Calu3 (cell line): ENCODE measurements around the gene THBS2. TPM values are rescaled to one million over a fixed set of nuclear protein-coding genes. Genes with fewer than 3 reads are reported as not detected.

Experiments used
- BruUV-seq: library from RNA; stranded (reverse); fragments of 400-500 nt; replicated peaks from 2 replicates; lab custom pipeline; 2021; lab: Mats Ljungman, UMichigan
- CTCF ChIA-PET: fragments of 300-600 bp; sonication (Branson Sonifier 250); formaldehyde crosslinking; loops from one replicate; lab custom pipeline; 2022; ENCODE audit warnings: antibody characterized with exemption; lab: Charles Lee
- DNase-seq: peaks from one replicate; pipeline ENCODE4 v3.0.0; 2022
- H3K27ac Mint-ChIP-seq: one replicate; pipeline ENCODE4 v1.8.0; 2022; ENCODE audit warnings: mixed read lengths; ENCODE audit not compliant: unreplicated experiment
- H3K27me3 Mint-ChIP-seq: one replicate; pipeline ENCODE4 v1.8.0; 2022; ENCODE audit warnings: mixed read lengths; ENCODE audit not compliant: unreplicated experiment
- H3K36me3 Mint-ChIP-seq: one replicate; pipeline ENCODE4 v1.8.0; 2022; ENCODE audit warnings: mild to moderate bottlenecking, moderate library complexity, mixed read lengths; ENCODE audit not compliant: insufficient read depth, unreplicated experiment
- H3K4me1 Mint-ChIP-seq: one replicate; pipeline ENCODE4 v1.8.0; 2022; ENCODE audit warnings: mild to moderate bottlenecking, low read depth, mixed read lengths; ENCODE audit not compliant: unreplicated experiment
- H3K4me3 Mint-ChIP-seq: one replicate; pipeline ENCODE4 v1.8.0; 2022; ENCODE audit warnings: mild to moderate bottlenecking, low read depth, moderate library complexity, mixed read lengths; ENCODE audit not compliant: unreplicated experiment
- H3K9me3 Mint-ChIP-seq: one replicate; pipeline ENCODE4 v1.8.0; 2022; ENCODE audit warnings: low read depth, mixed read lengths; ENCODE audit not compliant: unreplicated experiment
- intact Hi-C: fragments of 100-400 bp; cut with micrococcal nuclease; formaldehyde crosslinking; loops from one replicate; pipeline ENCODE4 v1.10.0; 2022; ENCODE audit not compliant: unreplicated experiment
- total RNA-seq: library from RNA; stranded (reverse); gene quantifications from 2 replicates; pipeline ENCODE4 v1.2.3, GENCODE V29; 2022
- TF ChIP-seq, protein P1 (sequence below): fragments of 200-600 bp; IDR thresholded peaks from one replicate; pipeline ENCODE4 v1.8.0; 2022; ENCODE audit warnings: antibody characterized with exemption; ENCODE audit not compliant: unreplicated experiment

THBS2 gene
- total RNA-seq, 1 experiment from 2014 or later, result not detected

DNA sequence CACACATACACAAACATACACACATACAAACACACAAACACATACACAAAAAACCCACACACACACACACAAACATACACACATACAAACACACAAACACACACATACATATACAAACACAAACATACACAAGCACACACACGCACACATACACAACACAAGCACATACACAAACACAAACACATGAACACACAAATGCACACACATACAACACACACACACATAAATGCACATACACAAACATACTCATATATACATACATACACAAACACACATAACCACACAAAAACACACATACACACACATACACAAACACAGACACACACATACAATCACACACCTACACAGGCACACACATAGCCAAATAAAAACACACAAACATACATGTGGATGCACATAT is 30.3 kb upstream of the THBS2 start:
- Mint-ChIP-seq H3K27me3 (no peaks in the 10 kb centered on the region), H3K4me1 (no peaks in the 10 kb centered on the region), H3K27ac (no peak overlapping the region), H3K9me3 (no peaks in the 10 kb centered on the region), H3K36me3 (no peaks in the 10 kb centered on the region), H3K4me3 (no peak overlapping the region)
- intact Hi-C loops, result no loop called here
- CTCF ChIA-PET, result no interaction called here
- no TSS peak for BruUV-seq
- TF ChIP-seq, protein P1, sequence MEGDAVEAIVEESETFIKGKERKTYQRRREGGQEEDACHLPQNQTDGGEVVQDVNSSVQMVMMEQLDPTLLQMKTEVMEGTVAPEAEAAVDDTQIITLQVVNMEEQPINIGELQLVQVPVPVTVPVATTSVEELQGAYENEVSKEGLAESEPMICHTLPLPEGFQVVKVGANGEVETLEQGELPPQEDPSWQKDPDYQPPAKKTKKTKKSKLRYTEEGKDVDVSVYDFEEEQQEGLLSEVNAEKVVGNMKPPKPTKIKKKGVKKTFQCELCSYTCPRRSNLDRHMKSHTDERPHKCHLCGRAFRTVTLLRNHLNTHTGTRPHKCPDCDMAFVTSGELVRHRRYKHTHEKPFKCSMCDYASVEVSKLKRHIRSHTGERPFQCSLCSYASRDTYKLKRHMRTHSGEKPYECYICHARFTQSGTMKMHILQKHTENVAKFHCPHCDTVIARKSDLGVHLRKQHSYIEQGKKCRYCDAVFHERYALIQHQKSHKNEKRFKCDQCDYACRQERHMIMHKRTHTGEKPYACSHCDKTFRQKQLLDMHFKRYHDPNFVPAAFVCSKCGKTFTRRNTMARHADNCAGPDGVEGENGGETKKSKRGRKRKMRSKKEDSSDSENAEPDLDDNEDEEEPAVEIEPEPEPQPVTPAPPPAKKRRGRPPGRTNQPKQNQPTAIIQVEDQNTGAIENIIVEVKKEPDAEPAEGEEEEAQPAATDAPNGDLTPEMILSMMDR, result no peak
- DNase-seq, result no peak

DNA sequence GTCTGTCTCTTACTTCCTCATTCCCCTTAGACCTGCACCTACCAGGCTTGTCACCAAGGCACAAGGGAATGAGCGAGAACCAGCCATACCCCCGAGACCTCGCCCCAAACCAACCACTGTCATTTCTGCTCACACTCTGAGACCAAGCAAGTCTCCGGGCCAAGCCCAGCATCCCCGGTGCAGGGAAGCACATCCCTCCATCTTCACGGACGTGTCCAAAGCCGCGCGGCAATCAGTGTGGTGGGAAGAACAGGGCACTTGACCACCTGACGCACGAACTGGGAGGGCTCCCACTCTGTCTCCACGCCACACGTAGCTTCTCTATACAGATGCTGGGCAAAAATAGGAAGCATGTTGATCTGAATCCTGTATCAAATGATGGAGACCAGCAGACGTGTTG is 28.4 kb upstream of the THBS2 start:
- no TSS peak for BruUV-seq
- Mint-ChIP-seq H3K4me1 (no peaks in the 10 kb centered on the region), H3K36me3 (no peaks in the 10 kb centered on the region), H3K27me3 (no peaks in the 10 kb centered on the region), H3K4me3 (no peak overlapping the region), H3K9me3 (no peaks in the 10 kb centered on the region), H3K27ac (no peak overlapping the region)
- CTCF ChIA-PET, result no interaction called here
- intact Hi-C loops, result no loop called here
- TF ChIP-seq, protein P1, result no peak
- no peak for DNase-seq

DNA sequence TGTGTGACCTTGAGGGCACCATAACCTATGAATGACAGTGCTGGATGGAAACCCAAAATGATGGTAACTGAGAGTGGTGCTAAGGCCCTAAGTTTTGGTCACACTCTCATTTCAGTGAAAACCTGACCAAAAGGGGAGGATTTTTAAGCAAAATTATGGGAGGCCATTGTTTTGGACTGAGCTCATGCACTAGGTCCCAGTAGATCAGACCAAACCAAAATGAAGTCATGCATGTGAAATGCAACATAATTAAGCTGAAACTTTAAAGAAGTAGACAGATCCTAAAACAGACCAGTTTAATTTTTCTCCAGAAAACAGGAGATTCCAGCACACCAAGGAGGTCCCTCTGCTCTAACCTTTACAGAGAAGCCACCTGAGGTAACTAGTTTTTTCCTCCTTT is 24.0 kb upstream of the THBS2 start:
- BruUV-seq, result no TSS peak
- Mint-ChIP-seq H3K4me3 (no peak overlapping the region), H3K27ac (no peak overlapping the region), H3K4me1 (no peaks in the 10 kb centered on the region), H3K27me3 (no peaks in the 10 kb centered on the region), H3K36me3 (no peaks in the 10 kb centered on the region), H3K9me3 (no peaks in the 10 kb centered on the region)
- intact Hi-C loops, result no loop called here
- TF ChIP-seq, protein P1, result no peak
- no peak for DNase-seq
- CTCF ChIA-PET, result no interaction called here

DNA sequence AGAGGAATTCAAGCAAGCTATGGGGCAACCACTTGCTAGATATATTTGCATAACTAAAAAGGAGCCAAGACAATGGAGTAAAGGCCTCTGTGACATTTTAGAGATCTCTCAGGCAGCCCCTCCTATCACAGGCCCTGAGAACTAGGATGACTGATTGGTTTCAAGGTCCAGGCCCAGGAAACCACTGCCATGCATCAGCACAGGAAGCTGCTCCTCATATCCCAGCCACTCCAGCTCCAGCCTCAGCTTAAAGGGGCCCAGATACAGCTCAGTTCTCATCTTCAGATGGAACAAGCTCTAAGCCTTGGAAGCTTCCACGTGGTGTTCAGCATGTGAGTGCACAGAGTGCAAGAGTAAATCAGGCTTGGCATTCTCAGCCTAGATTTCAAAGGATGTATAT is 21.1 kb upstream of the THBS2 start:
- Mint-ChIP-seq H3K4me3 (no peak overlapping the region), H3K9me3 (peaks cover 2% of the 10 kb centered on the region), H3K36me3 (no peaks in the 10 kb centered on the region), H3K27me3 (no peaks in the 10 kb centered on the region), H3K4me1 (no peaks in the 10 kb centered on the region), H3K27ac (no peak overlapping the region)
- intact Hi-C loops, result no loop called here
- no peak for DNase-seq
- CTCF ChIA-PET, result interaction anchor here (0.7 kb wide), 1 partner anchor 898 kb away, joined by 3 read pairs; no protein-coding TSS in a partner anchor
- no TSS peak for BruUV-seq
- TF ChIP-seq, protein P1, result no peak

DNA sequence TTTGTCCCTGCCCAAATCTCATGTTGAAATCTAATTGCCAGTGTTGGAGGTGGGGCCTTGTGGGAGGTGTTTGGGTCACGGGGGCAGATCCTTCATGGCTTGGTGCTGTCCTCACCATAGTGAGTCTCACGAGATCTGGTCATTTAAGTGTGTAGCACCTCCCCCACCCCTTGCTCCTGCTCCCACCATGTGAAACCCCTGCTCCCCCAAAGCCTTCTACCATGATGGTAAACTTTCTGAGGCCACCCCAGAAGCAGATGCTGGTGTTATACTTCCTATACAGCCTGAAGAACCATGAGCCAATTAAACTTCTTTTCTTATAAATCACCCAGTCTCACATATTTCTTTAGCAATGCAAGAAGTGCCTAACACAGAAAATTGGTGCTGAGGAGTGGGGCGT is 19.9 kb upstream of the THBS2 start:
- CTCF ChIA-PET, result no interaction called here
- Mint-ChIP-seq H3K4me3 (no peak overlapping the region), H3K27ac (no peak overlapping the region), H3K9me3 (peaks cover 2% of the 10 kb centered on the region), H3K27me3 (no peaks in the 10 kb centered on the region), H3K4me1 (no peaks in the 10 kb centered on the region), H3K36me3 (no peaks in the 10 kb centered on the region)
- TF ChIP-seq, protein P1, result no peak
- intact Hi-C loops, result no loop called here
- DNase-seq, result no peak
- no TSS peak for BruUV-seq
